ENCODE measurements around the gene ADH5.
A peak's percentile ranks its signal among the peaks of the same experiment; 100 is the strongest.
"Not testable (repeated sequence)": the region's sequence is repeated elsewhere in the genome, so short reads cannot be mapped to it uniquely, and the experiment has no call there.

The ADH5 gene

GRCh38 chr4:99088481-99089365 is at the start of gene ADH5:
Gene ADH5, minus strand, starts transcription at chr4:99088788. Its CDS starts 88 bp downstream, at chr4:99088700.
- DNase-seq (ENCODE audit: low read depth in 2 of 2) = peak; percentile 82 to 83

- no peak for DNase-seq (ENCODE audit: low read depth in 2 of 2)
These were observed 47.7 kb upstream of the ADH5 start for GRCh38 chr4:99136329-99136728.

GRCh38 chr4:99135541-99136162 is 47.1 kb upstream of the ADH5 start:
- DNase-seq (ENCODE audit: low read depth in 2 of 2) = no peak

DNA sequence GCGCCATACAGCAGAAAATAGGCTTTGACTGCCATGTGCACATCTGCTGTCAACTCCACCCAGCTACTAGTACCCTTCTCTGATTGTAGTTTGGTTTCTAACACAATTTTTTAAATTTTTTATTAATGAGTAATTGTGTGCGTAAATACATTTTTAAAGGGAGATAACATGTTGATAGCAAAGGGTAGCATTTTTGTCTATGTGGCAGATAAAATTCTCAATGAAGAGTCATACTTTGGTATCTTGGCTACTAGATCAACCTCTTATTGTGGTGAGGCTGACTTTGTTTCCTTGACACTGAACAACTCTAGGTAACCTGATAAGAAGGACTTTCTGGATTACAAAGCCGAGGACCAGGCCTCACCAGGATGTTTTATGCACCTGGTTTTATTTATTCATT is 46.0 kb upstream of the ADH5 start:
- no peak for DNase-seq (ENCODE audit: low read depth in 2 of 2)

DNA sequence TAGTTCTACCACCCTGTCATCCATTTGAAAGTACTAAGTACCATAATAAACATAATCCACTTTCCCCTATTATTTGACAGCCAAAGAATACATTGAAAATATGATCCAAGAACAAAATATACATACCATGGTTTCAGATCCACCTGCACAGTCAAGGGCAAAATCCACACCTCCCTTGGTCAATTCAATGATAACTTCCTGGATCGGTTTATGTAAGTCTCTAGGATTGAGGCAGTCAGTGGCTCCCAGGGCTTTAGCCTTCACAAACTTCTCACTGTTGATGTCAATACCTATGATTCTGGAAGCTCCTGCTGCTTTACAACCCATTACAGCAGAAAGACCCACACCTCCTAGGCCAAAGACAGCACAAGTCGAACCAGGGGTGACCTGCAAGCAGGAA is 42.8 kb upstream of the ADH5 start:
- no peak for DNase-seq (ENCODE audit: low read depth in 2 of 2)

DNA sequence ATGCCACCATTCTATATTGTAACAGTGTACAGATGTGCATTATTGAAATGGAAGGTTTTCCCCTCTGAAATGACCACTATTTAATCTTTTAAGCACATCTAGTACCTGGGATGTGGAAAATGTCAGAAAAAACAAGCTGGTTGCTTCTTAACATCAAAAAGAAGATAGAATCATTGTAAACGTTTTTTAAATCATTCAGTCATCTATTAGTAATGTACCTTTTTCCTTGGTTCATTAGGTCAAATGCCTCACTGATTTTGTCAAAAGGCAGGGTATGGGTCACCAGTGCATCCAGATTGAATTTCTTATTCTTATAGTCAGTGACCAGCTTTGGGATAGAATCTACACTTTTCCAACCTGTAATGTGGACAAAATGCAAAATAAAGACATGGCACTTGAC is 37.8 kb upstream of the ADH5 start:
- DNase-seq (ENCODE audit: low read depth in 2 of 2) = no peak

DNA sequence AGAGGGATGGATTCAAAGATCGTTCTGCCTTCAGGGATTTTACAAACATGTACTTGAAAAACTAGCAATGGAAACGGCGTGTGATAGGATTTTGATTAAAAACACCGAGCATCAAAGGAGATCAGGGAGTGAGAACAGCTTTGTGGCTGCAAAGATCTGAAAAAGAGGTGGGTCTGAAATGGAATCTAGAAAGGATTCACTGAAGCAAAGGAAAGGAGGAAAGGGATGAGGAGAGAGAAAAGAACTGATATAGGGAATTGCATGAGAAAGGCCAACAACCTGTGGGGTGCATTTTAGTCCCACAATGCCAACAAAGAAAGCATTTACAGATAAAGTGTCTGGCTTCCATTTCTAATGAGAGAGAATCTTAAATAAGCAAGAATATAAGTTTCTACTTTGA is 32.4 kb upstream of the ADH5 start:
- no peak for DNase-seq (ENCODE audit: low read depth in 2 of 2)

DNA sequence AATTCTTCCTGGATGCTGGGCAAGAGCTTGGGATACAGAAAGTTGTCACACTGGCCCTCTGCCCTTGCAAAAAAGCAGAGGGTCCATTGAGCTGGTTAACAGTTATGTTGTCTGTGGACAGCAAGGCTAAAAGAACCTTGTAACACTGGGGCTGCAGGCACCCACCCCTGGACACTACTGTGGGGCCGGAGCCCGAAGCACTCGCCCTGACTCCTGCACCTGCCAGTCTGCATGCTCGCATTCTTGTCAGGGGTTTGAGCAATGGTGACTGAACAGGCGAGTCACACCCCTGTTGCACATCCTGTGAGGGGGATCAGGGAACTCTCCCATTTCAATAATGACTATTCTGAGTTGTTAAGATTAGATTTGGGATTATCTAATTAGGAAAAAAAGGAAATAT is 31.9 kb upstream of the ADH5 start:
- no peak for DNase-seq (ENCODE audit: low read depth in 2 of 2)

DNA sequence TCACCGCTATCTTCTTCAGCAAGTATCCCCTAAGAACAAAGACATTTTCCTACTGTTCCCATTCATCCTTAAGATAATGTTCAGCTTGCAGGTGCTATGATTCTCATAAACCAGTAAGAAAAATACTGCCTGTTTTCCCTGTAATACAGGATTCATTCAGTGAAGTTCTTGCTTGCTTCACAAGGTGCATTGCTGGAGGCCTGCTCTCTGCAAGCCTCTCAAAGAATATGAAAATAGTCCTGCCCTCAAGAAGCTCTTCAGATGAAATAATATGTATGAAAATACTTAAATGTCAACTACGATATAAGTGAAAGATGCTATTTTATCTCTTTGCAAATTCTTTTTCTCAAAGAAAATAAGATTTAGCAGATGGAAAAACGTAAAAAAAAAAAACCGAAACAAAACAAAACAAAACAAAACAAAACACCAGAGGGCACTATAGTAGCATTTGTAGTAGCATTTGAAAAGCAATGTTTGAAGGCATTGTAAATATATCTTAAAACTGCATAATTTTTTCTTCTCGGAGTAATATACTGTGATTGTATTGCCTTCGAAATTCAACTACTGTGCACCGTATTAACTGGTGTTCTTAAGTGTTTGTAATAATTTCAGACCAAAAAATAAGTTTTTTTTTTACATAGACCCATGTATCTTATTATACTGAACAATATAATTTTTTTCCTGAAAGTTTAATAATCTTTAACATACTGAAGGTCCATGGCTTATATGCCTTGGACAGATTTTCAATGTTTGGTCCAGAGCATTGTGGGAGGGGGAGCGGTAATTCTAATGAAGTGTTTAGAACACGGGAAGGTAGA is 29.5 kb upstream of the ADH5 start:
- DNase-seq (ENCODE audit: low read depth in 2 of 2) = no peak

- DNase-seq (ENCODE audit: low read depth in 2 of 2) = not testable (repeated sequence)
These were observed 28.7 kb upstream of the ADH5 start for GRCh38 chr4:99117122-99117841.

DNA sequence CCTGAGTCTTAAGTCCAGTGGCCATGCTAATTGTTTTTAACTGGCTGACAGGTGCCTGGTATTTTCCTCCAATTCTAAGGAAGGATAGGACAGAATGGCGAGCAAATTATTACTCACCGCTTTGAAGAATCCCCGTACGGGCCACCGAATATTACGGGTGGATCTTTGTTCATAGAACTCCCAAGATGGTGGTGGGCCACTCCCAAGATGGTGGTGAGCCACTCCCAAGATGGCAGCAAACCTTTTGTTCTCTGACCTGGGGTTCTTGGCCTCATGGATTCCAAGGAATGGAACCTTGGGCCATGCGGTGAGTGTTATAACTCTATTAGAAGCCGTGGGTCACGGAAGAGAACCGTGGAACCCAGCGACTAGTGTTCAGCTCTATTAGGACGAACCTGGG is 20.7 kb upstream of the ADH5 start:
- not testable (repeated sequence) for DNase-seq (ENCODE audit: low read depth in 2 of 2)

- no peak for DNase-seq (ENCODE audit: low read depth in 2 of 2)
These were observed 15.6 kb upstream of the ADH5 start for GRCh38 chr4:99104153-99104552.

GRCh38 chr4:99103166-99103565 is 14.6 kb upstream of the ADH5 start:
- no peak for DNase-seq (ENCODE audit: low read depth in 2 of 2)

GRCh38 chr4:99102634-99103033 is 14.0 kb upstream of the ADH5 start:
- DNase-seq (ENCODE audit: low read depth in 2 of 2) = no peak

DNA sequence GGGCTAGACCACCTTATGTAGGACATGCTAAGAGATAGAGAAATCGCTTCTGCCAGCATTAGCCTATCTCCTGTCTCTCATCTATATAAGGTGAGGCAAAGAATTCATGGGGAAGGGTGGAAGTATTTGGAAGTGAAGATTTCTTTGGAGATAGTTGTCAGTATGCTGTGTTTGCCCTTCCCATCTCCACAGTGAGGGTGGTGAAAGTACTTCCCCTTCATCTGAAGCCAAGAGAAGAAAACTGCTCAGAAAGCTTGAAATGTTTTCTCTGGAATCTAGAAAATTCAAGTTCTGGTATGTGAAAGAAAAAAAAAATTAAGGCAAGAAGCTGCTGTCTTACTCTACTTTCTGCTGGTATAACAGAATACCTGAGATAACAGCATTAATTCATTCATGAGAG is 12.3 kb upstream of the ADH5 start:
- DNase-seq (ENCODE audit: low read depth in 2 of 2) = no peak

- not testable (repeated sequence) for DNase-seq (ENCODE audit: low read depth in 2 of 2)
These were observed 11.2 kb upstream of the ADH5 start for GRCh38 chr4:99099814-99100213.

DNA sequence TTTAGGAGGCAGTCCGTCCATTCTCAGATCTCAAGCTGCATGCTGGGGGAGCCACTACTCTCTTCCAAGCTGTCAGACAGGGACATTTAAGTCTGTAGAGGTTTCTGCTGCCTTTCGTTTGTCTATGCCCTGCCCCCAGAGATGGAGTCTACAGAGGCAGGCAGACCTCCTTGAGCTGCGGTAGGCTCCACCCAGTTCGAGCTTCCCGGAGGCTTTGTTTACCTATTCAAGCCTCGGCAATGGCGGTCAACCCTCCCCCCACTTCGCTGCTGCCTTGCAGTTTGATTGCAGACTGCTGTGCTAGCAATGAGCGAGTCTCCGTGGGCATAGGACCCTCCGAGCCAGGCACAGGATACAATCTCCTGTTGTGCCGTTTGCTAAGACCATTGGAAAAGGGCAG is 10.7 kb upstream of the ADH5 start:
- DNase-seq (ENCODE audit: low read depth in 2 of 2) = no peak

DNA sequence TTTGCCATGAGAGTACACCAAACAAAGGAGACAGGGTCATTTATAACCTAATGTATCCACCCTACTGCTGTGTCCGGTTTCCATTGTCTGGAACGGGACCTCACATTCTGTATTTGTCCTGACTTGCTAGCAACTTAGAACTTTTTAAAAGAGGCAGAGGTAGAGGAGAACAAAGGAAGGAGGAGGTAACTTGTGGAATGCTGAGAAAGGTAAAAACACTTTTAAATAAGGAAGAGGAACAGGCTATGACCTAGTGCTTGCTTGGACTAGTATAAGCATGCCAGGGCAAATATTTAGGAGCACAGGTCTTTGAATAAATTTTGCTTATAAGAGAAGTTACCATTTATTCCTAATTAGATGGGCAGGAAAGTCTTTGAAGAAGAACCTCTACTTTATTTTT is 3.3 kb upstream of the ADH5 start:
- not testable (repeated sequence) for DNase-seq (ENCODE audit: low read depth in 2 of 2)

DNA sequence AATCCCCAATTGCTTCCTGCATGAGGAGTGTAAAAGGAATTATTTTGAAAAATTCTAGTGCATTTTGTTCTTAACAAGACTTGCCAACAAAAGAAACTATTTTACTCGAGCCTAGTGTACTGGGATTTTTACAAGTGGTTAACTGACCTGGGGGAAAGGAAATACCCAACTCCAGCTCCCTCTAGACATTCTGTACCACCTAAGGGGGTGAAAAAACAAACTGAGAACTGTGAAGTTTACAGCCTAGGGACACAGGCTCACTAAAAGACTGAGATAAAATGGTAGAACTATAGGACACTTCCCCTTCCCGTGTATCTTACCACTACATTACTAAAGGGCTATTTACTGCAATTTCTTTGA is 2.6 kb upstream of the ADH5 start:
- no peak for DNase-seq (ENCODE audit: low read depth in 2 of 2)

DNA sequence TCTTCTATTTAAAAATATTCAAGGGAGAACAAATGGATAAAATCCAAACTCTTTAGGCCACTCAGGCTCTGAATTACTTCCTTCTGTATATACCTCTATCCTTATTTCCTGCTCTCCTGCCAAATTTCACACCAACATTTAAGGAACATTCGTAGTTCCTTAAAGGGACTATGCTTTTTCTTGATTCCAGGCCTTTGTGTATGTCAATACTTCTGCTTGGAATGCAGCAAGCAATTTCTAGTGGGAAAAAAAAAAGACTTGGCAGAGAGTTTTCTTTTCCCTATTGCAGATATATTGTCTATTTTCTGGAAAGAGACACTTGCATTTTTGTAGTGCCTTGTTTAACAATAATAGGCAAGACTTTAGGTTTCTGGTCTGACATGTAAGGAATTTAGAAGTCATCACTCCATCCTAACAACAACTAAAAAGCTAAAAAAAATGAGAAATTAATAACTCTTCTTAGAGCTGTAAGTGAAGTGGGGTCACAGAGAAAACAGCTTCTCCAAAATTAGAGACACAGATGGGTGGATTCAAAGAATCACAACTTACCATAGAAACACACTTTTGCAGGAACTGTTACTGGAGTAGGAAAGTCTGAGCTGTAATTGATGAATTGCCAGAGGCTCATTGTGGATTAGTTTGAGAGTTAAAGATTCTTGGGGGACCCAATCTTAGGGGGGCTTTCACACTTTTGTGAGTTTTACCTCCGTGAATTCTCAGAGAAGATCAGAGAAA is 2.1 kb upstream of the ADH5 start:
- no peak for DNase-seq (ENCODE audit: low read depth in 2 of 2)

DNA sequence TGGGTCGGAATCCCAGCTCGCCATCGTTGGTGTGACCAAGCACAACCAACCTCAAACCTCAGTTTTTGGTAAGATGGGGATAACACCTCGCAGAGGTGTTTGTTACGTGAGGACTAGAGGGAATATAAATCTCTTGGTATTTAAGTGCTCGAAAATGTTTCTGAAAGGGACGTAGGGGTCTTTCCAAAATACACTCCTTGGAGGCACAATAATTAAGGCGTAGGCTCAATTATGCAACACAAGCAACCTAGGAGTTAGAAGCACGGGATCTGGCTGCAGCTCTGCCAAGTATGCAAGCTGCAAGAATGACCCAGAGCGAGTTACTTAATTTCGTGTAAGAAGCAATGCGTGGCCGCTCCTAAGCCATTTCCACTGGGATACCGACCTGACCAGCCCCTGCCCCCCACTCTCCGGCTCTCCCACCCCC is 552 bp downstream of the ADH5 start:
- peak in 1 of 2 donors; percentile 7 for DNase-seq (ENCODE audit: low read depth in 2 of 2)

All from stimulated activated CD8-positive, alpha-beta memory T cell treated with anti-CD3 and anti-CD28 coated beads, Interleukin-15, amount 100 ng/mL, for 48 hours (primary cell).